Naive B cell (primary cell): ENCODE results near the gene FILIP1L. TPM values are rescaled to one million over a fixed set of nuclear protein-coding genes. Genes with fewer than 3 reads are reported as not detected.

Source experiments
- ATAC-seq, 2 donors: fragments of 150-1000 bp; cut with Tn5 transposase; 2 replicates each; pipeline ENCODE4 v1.10.0; 2021; ENCODE audit warnings: low read depth in 2 of 2, mild to moderate bottlenecking in 2 of 2, moderate library complexity in 2 of 2
- DNase-seq: peaks from one replicate; pipeline ENCODE4 v3.0.0; 2022
- H3K27ac Mint-ChIP-seq, 6 donors: one replicate each; pipeline ENCODE4 v1.8.0; 2020 to 2022; ENCODE audit warnings: mild to moderate bottlenecking in 6 of 6, mixed read lengths in 6 of 6, moderate library complexity in 5 of 6, inconsistent platforms in 2 of 6
- H3K27me3 Mint-ChIP-seq, 3 donors: one replicate each; pipeline ENCODE4 v1.8.0; 2021 to 2022; ENCODE audit warnings: mixed read lengths in 3 of 3, mild to moderate bottlenecking in 1 of 3
- H3K36me3 Mint-ChIP-seq, 2 donors: one replicate each; pipeline ENCODE4 v1.8.0; 2020 to 2022; ENCODE audit warnings: mixed read lengths in 2 of 2, inconsistent platforms in 1 of 2, mild to moderate bottlenecking in 1 of 2
- H3K4me1 Mint-ChIP-seq, 3 donors: one replicate each; pipeline ENCODE4 v1.8.0; 2020 to 2022; ENCODE audit warnings: mixed read lengths in 3 of 3, inconsistent platforms in 1 of 3, mild to moderate bottlenecking in 1 of 3, moderate library complexity in 1 of 3
- H3K4me3 Mint-ChIP-seq, 8 donors: one replicate each; pipeline ENCODE4 v1.8.0; 2020 to 2022; ENCODE audit warnings: mild to moderate bottlenecking in 8 of 8, mixed read lengths in 8 of 8, moderate library complexity in 8 of 8, inconsistent platforms in 2 of 8
- H3K9me3 Mint-ChIP-seq, 7 donors: one replicate each; pipeline ENCODE4 v1.8.0; 2020 to 2022; ENCODE audit warnings: mixed read lengths in 7 of 7, mild to moderate bottlenecking in 5 of 7, inconsistent platforms in 2 of 7, moderate library complexity in 1 of 7
- polyA plus RNA-seq, 6 donors: library from polyadenylated mRNA; unstranded; fragments of 300-500 nt; fragmentation: Illumina TruSeq; gene quantifications; one replicate each; pipeline ENCODE4 v1.2.3, GENCODE V29; 2021; ENCODE audit warnings: low read depth in 6 of 6

Gene FILIP1L
- polyA plus RNA-seq, 6 donors from 2014 or later = 0.29 to 1.2 (median 0.99) TPM; not detected in 1

GRCh38 chr3:99997293-99997692 is 117.0 kb downstream of the FILIP1L start:
- Mint-ChIP-seq H3K9me3 (peaks cover 4 to 30% (median 23%) of the 10 kb centered on the region in 7 donors), H3K4me1 (peaks cover 3 to 13% (median 10%) of the 10 kb centered on the region in 3 donors), H3K27ac (peak overlapping the region in 1 of 6 donors; percentile 22), H3K27me3 (no peaks in the 10 kb centered on the region), H3K36me3 (peaks cover 17 to 30% of the 10 kb centered on the region in 2 donors), H3K4me3 (no peak overlapping the region)
- ATAC-seq (no peak), DNase-seq (no peak)

GRCh38 chr3:99990179-99990578 is 124.1 kb downstream of the FILIP1L start:
- H3K36me3 Mint-ChIP-seq = peaks cover 13 to 20% of the 10 kb centered on the region in 2 donors
- no peaks in the 10 kb centered on the region for H3K27me3 Mint-ChIP-seq
- H3K9me3 Mint-ChIP-seq = peaks cover 0 to 24% (median 16%) of the 10 kb centered on the region in 7 donors
- peaks cover 9 to 41% (median 11%) of the 10 kb centered on the region in 3 donors for H3K4me1 Mint-ChIP-seq
- ATAC-seq = no peak
- no peak for DNase-seq
- H3K4me3 Mint-ChIP-seq = no peak overlapping the region
- H3K27ac Mint-ChIP-seq = no peak overlapping the region

GRCh38 chr3:99984668-99985067 is 129.6 kb downstream of the FILIP1L start:
- Mint-ChIP-seq H3K27ac (peak overlapping the region in 2 of 6 donors; percentile 30), H3K36me3 (no peaks in the 10 kb centered on the region), H3K4me3 (no peak overlapping the region), H3K4me1 (peaks cover 9 to 29% (median 23%) of the 10 kb centered on the region in 3 donors), H3K27me3 (no peaks in the 10 kb centered on the region), H3K9me3 (peaks cover 0 to 3% (median 0%) of the 10 kb centered on the region in 7 donors)
- ATAC-seq (no peak), DNase-seq (no peak)

GRCh38 chr3:99984139-99984538 is 130.2 kb downstream of the FILIP1L start:
- ATAC-seq (no peak), DNase-seq (no peak)
- Mint-ChIP-seq H3K27ac (no peak overlapping the region), H3K36me3 (no peaks in the 10 kb centered on the region), H3K9me3 (peaks cover 0 to 3% (median 0%) of the 10 kb centered on the region in 7 donors), H3K27me3 (no peaks in the 10 kb centered on the region), H3K4me1 (peaks cover 6 to 24% (median 20%) of the 10 kb centered on the region in 3 donors), H3K4me3 (no peak overlapping the region)

GRCh38 chr3:99982650-99983049 is 131.7 kb downstream of the FILIP1L start:
- H3K36me3 Mint-ChIP-seq = no peaks in the 10 kb centered on the region
- no peak for DNase-seq
- peaks cover 0 to 3% (median 0%) of the 10 kb centered on the region in 7 donors for H3K9me3 Mint-ChIP-seq
- no peak overlapping the region for H3K4me3 Mint-ChIP-seq
- no peaks in the 10 kb centered on the region for H3K27me3 Mint-ChIP-seq
- no peak for ATAC-seq
- peaks cover 4 to 26% (median 18%) of the 10 kb centered on the region in 3 donors for H3K4me1 Mint-ChIP-seq
- no peak overlapping the region for H3K27ac Mint-ChIP-seq

GRCh38 chr3:99981138-99981537 is 133.2 kb downstream of the FILIP1L start:
- no peak overlapping the region for H3K4me3 Mint-ChIP-seq
- peak overlapping the region in 2 of 6 donors; percentile 12 to 92 for H3K27ac Mint-ChIP-seq

GRCh38 chr3:99980606-99981005 is 133.7 kb downstream of the FILIP1L start:
- ATAC-seq (no peak), DNase-seq (no peak)
- Mint-ChIP-seq H3K27me3 (no peaks in the 10 kb centered on the region), H3K4me3 (no peak overlapping the region), H3K9me3 (peaks cover 0 to 1% (median 0%) of the 10 kb centered on the region in 7 donors), H3K36me3 (peaks cover 0 to 7% of the 10 kb centered on the region in 2 donors), H3K27ac (peak overlapping the region in 1 of 6 donors; percentile 23), H3K4me1 (peaks cover 7 to 25% (median 18%) of the 10 kb centered on the region in 3 donors)

More at GRCh38 chr3:99981138-99981537, 133.2 kb downstream of the FILIP1L start:
- DNase-seq (no peak), ATAC-seq (no peak)
- H3K27me3 Mint-ChIP-seq = no peaks in the 10 kb centered on the region
- H3K4me1 Mint-ChIP-seq = peaks cover 7 to 26% (median 18%) of the 10 kb centered on the region in 3 donors
- H3K9me3 Mint-ChIP-seq = peaks cover 0 to 1% (median 0%) of the 10 kb centered on the region in 7 donors
- peaks cover 0 to 7% of the 10 kb centered on the region in 2 donors for H3K36me3 Mint-ChIP-seq

- Mint-ChIP-seq H3K36me3 (peaks cover 0 to 7% of the 10 kb centered on the region in 2 donors), H3K9me3 (peaks cover 0 to 1% (median 0%) of the 10 kb centered on the region in 7 donors), H3K4me1 (peaks cover 4 to 19% (median 18%) of the 10 kb centered on the region in 3 donors), H3K4me3 (no peak overlapping the region), H3K27me3 (no peaks in the 10 kb centered on the region), H3K27ac (peak overlapping the region in 3 of 6 donors; percentile 27 to 96 (median 91))
- no peak for DNase-seq
- ATAC-seq = no peak
Measured at GRCh38 chr3:99978221-99978620, 136.1 kb downstream of the FILIP1L start.

GRCh38 chr3:99976584-99976983 is 137.7 kb downstream of the FILIP1L start:
- DNase-seq (no peak), ATAC-seq (no peak)
- H3K4me1 Mint-ChIP-seq = peaks cover 4 to 19% (median 9%) of the 10 kb centered on the region in 3 donors
- H3K4me3 Mint-ChIP-seq = no peak overlapping the region
- peaks cover 0 to 1% (median 0%) of the 10 kb centered on the region in 7 donors for H3K9me3 Mint-ChIP-seq
- peaks cover 0 to 7% of the 10 kb centered on the region in 2 donors for H3K36me3 Mint-ChIP-seq
- H3K27me3 Mint-ChIP-seq = no peaks in the 10 kb centered on the region
- H3K27ac Mint-ChIP-seq = peak overlapping the region in 2 of 6 donors; percentile 17 to 49

GRCh38 chr3:99974989-99975388 is 139.3 kb downstream of the FILIP1L start:
- Mint-ChIP-seq H3K9me3 (peaks cover 0 to 1% (median 0%) of the 10 kb centered on the region in 7 donors), H3K4me3 (no peak overlapping the region), H3K27ac (no peak overlapping the region), H3K4me1 (peaks cover 4 to 22% (median 10%) of the 10 kb centered on the region in 3 donors), H3K27me3 (no peaks in the 10 kb centered on the region), H3K36me3 (peaks cover 0 to 7% of the 10 kb centered on the region in 2 donors)
- ATAC-seq = no peak
- DNase-seq = no peak

GRCh38 chr3:99972380-99973104 is 141.8 kb downstream of the FILIP1L start:
- H3K4me1 Mint-ChIP-seq = peaks cover 0 to 14% (median 13%) of the 10 kb centered on the region in 3 donors
- H3K4me3 Mint-ChIP-seq = no peak overlapping the region
- ATAC-seq = no peak
- no peaks in the 10 kb centered on the region for H3K27me3 Mint-ChIP-seq
- H3K36me3 Mint-ChIP-seq = peaks cover 0 to 7% of the 10 kb centered on the region in 2 donors
- H3K27ac Mint-ChIP-seq = no peak overlapping the region
- no peak for DNase-seq
- no peaks in the 10 kb centered on the region for H3K9me3 Mint-ChIP-seq

- ATAC-seq (no peak), DNase-seq (no peak)
- H3K4me1 Mint-ChIP-seq = peaks cover 0 to 9% (median 9%) of the 10 kb centered on the region in 3 donors
Measured at GRCh38 chr3:99971761-99972160, 142.5 kb downstream of the FILIP1L start.

GRCh38 chr3:99970198-99970597 is 144.1 kb downstream of the FILIP1L start:
- no peaks in the 10 kb centered on the region for H3K9me3 Mint-ChIP-seq
- no peaks in the 10 kb centered on the region for H3K27me3 Mint-ChIP-seq
- no peaks in the 10 kb centered on the region for H3K36me3 Mint-ChIP-seq
- H3K4me1 Mint-ChIP-seq = peaks cover 0 to 9% (median 8%) of the 10 kb centered on the region in 3 donors
- ATAC-seq (no peak), DNase-seq (no peak)
- H3K27ac Mint-ChIP-seq = no peak overlapping the region
- H3K4me3 Mint-ChIP-seq = no peak overlapping the region

More at GRCh38 chr3:99971761-99972160, 142.5 kb downstream of the FILIP1L start:
- no peaks in the 10 kb centered on the region for H3K27me3 Mint-ChIP-seq
- peaks cover 0 to under 1% of the 10 kb centered on the region in 2 donors for H3K36me3 Mint-ChIP-seq
- no peak overlapping the region for H3K27ac Mint-ChIP-seq
- no peak overlapping the region for H3K4me3 Mint-ChIP-seq
- H3K9me3 Mint-ChIP-seq = no peaks in the 10 kb centered on the region

GRCh38 chr3:99969136-99969535 is 145.2 kb downstream of the FILIP1L start:
- no peak for DNase-seq

More at GRCh38 chr3:99969136-99969535, 145.2 kb downstream of the FILIP1L start:
- ATAC-seq = no peak
- Mint-ChIP-seq H3K27me3 (no peaks in the 10 kb centered on the region), H3K36me3 (no peaks in the 10 kb centered on the region), H3K27ac (peak overlapping the region in 1 of 6 donors; percentile 34), H3K4me3 (no peak overlapping the region), H3K9me3 (no peaks in the 10 kb centered on the region), H3K4me1 (peaks cover 0 to 9% (median 8%) of the 10 kb centered on the region in 3 donors)
